ENCODE measurements around the gene HABP2.

Gene HABP2

GRCh38 chr10:113553149-113553548 is 296 bp downstream of the HABP2 start:
- in situ Hi-C loops (cut with HindIII; ENCODE audit: low sequenced_read_pairs) = loop anchor here (10.0 kb wide), 1 partner anchor 162 kb away; no protein-coding TSS in a partner anchor

- in situ Hi-C loops (cut with HindIII; ENCODE audit: low sequenced_read_pairs) = loop anchor here (10.0 kb wide), 1 partner anchor 161 kb away; no protein-coding TSS in a partner anchor
Observed at GRCh38 chr10:113554214-113554613, 1.4 kb downstream of the HABP2 start.

DNA sequence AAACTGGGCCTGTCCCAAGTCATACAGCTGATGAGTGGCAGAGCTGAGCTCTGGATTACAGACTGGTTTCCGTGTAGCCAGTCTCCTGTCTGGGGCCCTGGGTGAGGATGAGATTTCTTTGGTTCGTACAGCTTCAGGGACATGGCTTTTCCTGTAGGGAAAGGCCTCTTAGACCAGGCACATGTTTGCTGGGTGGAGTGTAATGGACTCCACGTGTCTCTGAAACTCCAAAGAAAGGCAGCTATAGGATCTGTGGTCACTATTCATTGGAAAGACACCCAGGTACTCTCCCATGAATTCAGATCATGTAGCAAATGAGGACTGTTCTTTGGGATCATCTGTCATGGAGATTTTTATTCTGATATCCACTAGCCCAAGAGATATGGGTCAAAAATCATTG is 2.4 kb downstream of the HABP2 start:
- in situ Hi-C loops (cut with HindIII; ENCODE audit: low sequenced_read_pairs) = loop anchor here (10.0 kb wide), 1 partner anchor 160 kb away; no protein-coding TSS in a partner anchor

DNA sequence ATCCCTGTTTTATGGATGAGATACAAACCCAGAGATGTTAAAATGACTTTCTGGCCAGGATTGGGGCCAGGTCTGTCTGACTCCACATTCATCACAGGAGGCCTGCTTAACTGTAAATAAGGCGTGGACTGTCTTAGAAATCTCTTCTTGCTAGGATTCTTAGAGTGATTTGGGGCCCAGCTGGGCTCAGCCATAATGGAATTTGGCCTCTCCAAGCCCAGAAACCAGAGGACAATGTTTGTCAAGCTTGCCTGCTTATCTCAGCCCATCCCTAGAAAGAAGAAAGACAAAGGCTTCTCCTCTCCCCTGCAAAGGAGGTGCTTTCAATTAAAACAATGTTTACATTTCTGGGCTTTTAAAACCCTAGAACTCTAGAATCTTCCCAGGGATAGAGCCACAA is 2.9 kb downstream of the HABP2 start:
- in situ Hi-C loops (cut with HindIII; ENCODE audit: low sequenced_read_pairs) = loop anchor here (10.0 kb wide), 1 partner anchor 159 kb away; no protein-coding TSS in a partner anchor

- in situ Hi-C loops (cut with HindIII; ENCODE audit: low sequenced_read_pairs) = loop anchor here (10.0 kb wide), 1 partner anchor 157 kb away; no protein-coding TSS in a partner anchor
Observed at GRCh38 chr10:113557424-113557862, 4.6 kb downstream of the HABP2 start.

DNA sequence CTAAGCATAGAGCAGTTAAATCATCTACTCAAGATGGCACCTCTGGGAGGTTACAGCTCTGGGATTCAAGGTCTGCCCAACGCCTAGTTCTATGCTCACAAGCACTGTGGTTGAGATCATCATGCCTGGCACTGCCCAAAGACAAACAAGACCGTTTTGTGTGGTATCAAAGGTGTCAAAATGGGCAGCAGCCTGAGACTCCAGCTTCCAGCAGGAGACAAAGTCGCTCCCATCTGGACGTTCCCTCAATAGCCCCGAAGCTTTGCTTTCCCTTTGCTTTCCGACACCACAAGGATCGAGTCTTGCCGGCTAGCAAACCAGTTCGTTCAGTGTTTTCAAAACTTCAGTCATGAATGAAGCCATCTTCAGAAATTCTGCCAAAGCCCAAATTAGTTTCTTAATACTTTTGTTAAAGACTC is 5.1 kb downstream of the HABP2 start:
- in situ Hi-C loops (cut with HindIII; ENCODE audit: low sequenced_read_pairs) = loop anchor here (10.0 kb wide), 1 partner anchor 157 kb away; no protein-coding TSS in a partner anchor

- in situ Hi-C loops (cut with HindIII; ENCODE audit: low sequenced_read_pairs) = no loop called here
Observed at GRCh38 chr10:113560071-113560470, 7.2 kb downstream of the HABP2 start.

GRCh38 chr10:113561214-113561613 is 8.4 kb downstream of the HABP2 start:
- in situ Hi-C loops (cut with HindIII; ENCODE audit: low sequenced_read_pairs) = no loop called here

- in situ Hi-C loops (cut with HindIII; ENCODE audit: low sequenced_read_pairs) = no loop called here
Observed at GRCh38 chr10:113562069-113562468, 9.2 kb downstream of the HABP2 start.

DNA sequence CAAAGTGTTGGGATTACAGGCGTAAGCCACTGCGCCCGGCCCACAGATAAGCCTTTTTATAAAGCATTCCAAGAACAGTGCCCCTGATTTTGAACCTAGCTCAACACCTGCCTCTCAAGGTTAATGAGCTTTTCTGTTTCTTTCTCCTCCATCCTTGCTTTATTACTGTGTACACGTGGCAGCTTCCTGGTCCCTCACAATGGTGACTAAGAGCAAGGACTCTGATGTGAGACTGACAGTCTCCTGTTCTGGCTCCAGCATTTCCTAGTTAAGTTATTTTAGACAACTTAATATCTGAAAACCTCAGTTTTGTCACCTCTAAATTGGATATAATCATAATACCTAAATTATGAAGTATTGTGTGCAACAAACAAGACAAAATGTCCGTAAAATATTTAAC is 9.9 kb downstream of the HABP2 start:
- in situ Hi-C loops (cut with HindIII; ENCODE audit: low sequenced_read_pairs) = no loop called here

- in situ Hi-C loops (cut with HindIII; ENCODE audit: low sequenced_read_pairs) = no loop called here
Observed at GRCh38 chr10:113563306-113564088, 10.6 kb downstream of the HABP2 start.

DNA sequence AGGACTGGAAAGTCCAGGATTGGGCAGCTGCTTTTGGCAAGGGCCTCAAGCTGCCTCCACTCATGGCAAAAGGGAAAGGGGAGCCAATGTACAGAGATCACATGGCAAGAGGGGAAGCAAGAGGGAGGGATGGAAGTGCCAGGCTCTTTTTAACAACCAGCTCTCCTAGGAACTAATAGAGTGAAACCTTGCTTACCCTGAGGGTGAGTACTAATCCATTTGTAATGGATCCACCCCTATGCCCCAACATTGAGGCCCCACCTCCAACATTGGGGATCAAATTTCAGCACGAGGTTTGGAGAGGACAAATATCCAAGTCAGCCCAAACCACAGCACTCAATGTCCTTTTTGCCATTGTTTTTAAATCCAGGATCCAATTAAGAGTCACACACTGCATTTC is 12.5 kb downstream of the HABP2 start:
- in situ Hi-C loops (cut with HindIII; ENCODE audit: low sequenced_read_pairs) = no loop called here

GRCh38 chr10:113566888-113567287 is 14.0 kb downstream of the HABP2 start:
- in situ Hi-C loops (cut with HindIII; ENCODE audit: low sequenced_read_pairs) = no loop called here

GRCh38 chr10:113569576-113569975 is 16.7 kb downstream of the HABP2 start:
- in situ Hi-C loops (cut with HindIII; ENCODE audit: low sequenced_read_pairs) = no loop called here

DNA sequence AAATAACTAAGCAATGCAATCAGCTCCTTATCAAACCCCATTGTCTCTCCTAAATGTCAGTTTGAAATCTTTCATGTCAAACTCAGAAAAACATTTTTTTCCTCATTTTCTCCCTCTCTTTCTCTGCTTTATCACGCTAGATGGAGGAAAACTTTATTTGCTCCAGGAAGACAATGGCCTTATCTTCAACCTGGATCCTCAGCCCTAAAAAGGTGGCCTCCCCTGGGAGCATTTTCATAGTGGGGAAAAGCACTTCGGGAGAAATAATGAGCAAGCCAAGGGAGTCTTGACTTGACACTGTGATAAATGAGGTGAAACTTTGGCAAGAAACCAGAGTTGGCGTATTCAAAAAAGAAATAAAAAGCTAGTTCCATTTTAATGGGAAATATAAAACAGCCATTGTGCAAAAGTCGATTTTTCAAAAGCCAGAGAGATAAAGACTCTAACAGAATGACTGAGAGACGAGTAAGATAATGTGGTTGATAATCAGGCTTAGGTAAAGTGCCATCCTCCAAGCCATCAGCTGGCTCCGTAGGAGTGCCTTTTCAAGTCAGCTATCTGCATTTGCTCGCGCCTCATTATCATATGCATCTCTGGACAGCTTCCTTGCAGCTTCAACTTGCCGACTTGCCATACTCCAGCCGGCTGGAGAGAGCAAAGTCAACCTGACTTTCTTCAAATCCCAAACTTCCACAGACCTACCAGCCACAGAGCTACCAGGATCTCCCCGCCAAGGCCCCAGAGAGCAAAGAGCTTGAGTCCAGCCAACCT is 19.9 kb downstream of the HABP2 start:
- in situ Hi-C loops (cut with HindIII; ENCODE audit: low sequenced_read_pairs) = no loop called here

DNA sequence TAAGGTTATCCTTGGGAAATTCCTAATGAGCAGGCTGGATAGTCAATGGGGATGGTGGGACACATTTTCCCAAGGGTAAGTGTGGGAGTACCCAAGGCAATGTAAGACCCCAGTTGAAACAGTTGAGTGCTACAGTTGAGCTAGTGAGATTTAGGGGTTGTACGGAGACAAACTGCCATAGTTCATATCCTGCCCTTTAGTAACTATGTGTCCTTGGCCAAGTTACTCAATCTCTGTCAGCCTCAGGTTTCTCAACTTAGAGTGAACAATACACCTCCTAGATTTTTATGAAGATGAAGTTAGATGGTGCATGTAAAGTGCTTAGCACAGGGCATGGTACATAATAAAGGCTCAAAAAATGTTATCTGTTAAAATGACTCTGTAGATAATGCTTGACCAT is 20.5 kb downstream of the HABP2 start:
- in situ Hi-C loops (cut with HindIII; ENCODE audit: low sequenced_read_pairs) = no loop called here

GRCh38 chr10:113576852-113577251 is 24.0 kb downstream of the HABP2 start:
- in situ Hi-C loops (cut with HindIII; ENCODE audit: low sequenced_read_pairs) = no loop called here

DNA sequence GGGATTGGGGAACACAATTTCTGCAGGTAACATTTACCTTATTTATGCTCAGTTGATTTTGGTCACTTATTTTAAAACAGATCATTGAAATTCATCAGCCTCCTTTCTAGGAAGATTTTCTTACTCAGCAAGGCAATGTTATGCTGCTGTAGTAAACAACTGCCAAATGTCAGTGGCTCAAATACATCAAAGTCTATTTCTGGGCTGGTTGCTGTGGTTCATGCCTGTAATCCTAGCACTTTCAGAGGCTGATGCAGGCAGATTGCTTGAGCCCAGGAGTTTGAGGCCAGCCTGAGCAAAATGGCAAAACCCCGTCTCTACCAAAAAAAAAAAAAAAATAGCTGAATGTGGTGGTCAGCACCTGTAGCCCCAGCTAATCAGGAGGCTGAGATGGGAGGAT is 25.9 kb downstream of the HABP2 start:
- in situ Hi-C loops (cut with HindIII; ENCODE audit: low sequenced_read_pairs) = no loop called here

GRCh38 chr10:113581092-113581491 is 28.2 kb downstream of the HABP2 start:
- in situ Hi-C loops (cut with HindIII; ENCODE audit: low sequenced_read_pairs) = no loop called here

DNA sequence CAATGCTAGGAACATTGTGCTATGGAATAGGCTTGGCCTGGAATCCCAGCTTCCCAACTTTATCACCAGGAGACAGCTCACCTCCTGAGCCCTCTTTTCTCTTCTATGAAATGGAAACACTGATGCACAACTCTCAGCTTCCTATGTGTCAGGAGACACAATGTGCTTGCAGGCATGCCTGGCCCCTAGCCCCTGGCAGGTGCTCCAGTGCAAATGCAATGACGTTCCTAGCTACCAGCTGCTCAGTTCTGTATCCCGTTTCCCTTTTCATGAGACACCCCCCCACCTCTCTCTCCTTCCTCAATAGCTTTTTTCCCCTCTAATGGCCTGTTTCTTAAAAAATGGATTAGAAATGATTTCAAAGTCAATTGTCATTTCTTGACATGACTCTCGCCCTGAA is 30.7 kb downstream of the HABP2 start:
- in situ Hi-C loops (cut with HindIII; ENCODE audit: low sequenced_read_pairs) = no loop called here

- in situ Hi-C loops (cut with HindIII; ENCODE audit: low sequenced_read_pairs) = no loop called here
Observed at GRCh38 chr10:113585949-113586348, 33.1 kb downstream of the HABP2 start.

All from endothelial cell of hepatic sinusoid (primary cell).